Glutamatergic neuron (in vitro differentiated cells): ENCODE data around the gene DENND5B. TPM values are rescaled to one million over a fixed set of nuclear protein-coding genes. Genes with fewer than 3 reads are reported as not detected.

ENCODE experiments used
- DNase-seq: peaks from one replicate; pipeline ENCODE4 v3.0.0; 2022
- H3K27ac Mint-ChIP-seq: one replicate; pipeline ENCODE4 v1.8.0; 2020; ENCODE audit warnings: mild to moderate bottlenecking, mixed read lengths, inconsistent platforms; ENCODE audit not compliant: unreplicated experiment
- H3K27me3 Mint-ChIP-seq: one replicate; pipeline ENCODE4 v1.8.0; 2020; ENCODE audit warnings: mild to moderate bottlenecking, moderate library complexity, mixed read lengths, inconsistent platforms; ENCODE audit not compliant: unreplicated experiment
- H3K36me3 Mint-ChIP-seq: one replicate; pipeline ENCODE4 v1.8.0; 2020; ENCODE audit warnings: mild to moderate bottlenecking, mixed read lengths, inconsistent platforms; ENCODE audit not compliant: unreplicated experiment
- H3K4me1 Mint-ChIP-seq: one replicate; pipeline ENCODE4 v1.8.0; 2020; ENCODE audit warnings: mild to moderate bottlenecking, low read depth, mixed read lengths, inconsistent platforms; ENCODE audit not compliant: unreplicated experiment
- H3K4me3 Mint-ChIP-seq: one replicate; pipeline ENCODE4 v1.8.0; 2020; ENCODE audit warnings: mild to moderate bottlenecking, mixed read lengths, inconsistent platforms; ENCODE audit not compliant: unreplicated experiment
- H3K9me3 Mint-ChIP-seq: one replicate; pipeline ENCODE4 v1.8.0; 2020; ENCODE audit warnings: mild to moderate bottlenecking, moderate library complexity, mixed read lengths, inconsistent platforms; ENCODE audit not compliant: unreplicated experiment
- CTCF ChIP-seq: fragments of 200-600 bp; sonication (generic); IDR thresholded peaks from one replicate; pipeline ENCODE4 v1.5.0; 2021; ENCODE audit not compliant: partially characterized antibody, unreplicated experiment
- total RNA-seq: library from RNA; stranded (reverse); fragmentation: NEBNext Ultra II Directional; extraction: Animal tissue kit (Norgen Biotek cat#: 25700); gene quantifications from one replicate; pipeline ENCODE4 v1.2.1, GENCODE V29; 2021; ENCODE audit not compliant: unreplicated experiment

Gene DENND5B
- total RNA-seq, 1 donor from 2014 or later: 45.6 TPM

- no peak for DNase-seq
- peaks cover 12% of the 10 kb centered on the region for H3K4me1 Mint-ChIP-seq
- peaks cover 12% of the 10 kb centered on the region for H3K27me3 Mint-ChIP-seq
- peaks cover 10% of the 10 kb centered on the region for H3K9me3 Mint-ChIP-seq
- peaks cover 5% of the 10 kb centered on the region for H3K36me3 Mint-ChIP-seq
- H3K4me3 Mint-ChIP-seq: peak overlapping the region; percentile 1
- no peak for TF ChIP-seq CTCF
- H3K27ac Mint-ChIP-seq: no peak overlapping the region
Observed at GRCh38 chr12:31586728-31587127, 4.2 kb downstream of the DENND5B start.

GRCh38 chr12:31585895-31586294, 5.0 kb downstream of the DENND5B start:
- peaks cover 7% of the 10 kb centered on the region for H3K27me3 Mint-ChIP-seq
- TF ChIP-seq CTCF: no peak
- no peak overlapping the region for H3K27ac Mint-ChIP-seq
- H3K4me3 Mint-ChIP-seq: no peak overlapping the region
- no peak for DNase-seq
- peaks cover 5% of the 10 kb centered on the region for H3K36me3 Mint-ChIP-seq
- peaks cover 12% of the 10 kb centered on the region for H3K4me1 Mint-ChIP-seq
- H3K9me3 Mint-ChIP-seq: peaks cover 5% of the 10 kb centered on the region

GRCh38 chr12:31585271-31585670, 5.7 kb downstream of the DENND5B start:
- H3K27me3 Mint-ChIP-seq: peaks cover 7% of the 10 kb centered on the region
- peaks cover 5% of the 10 kb centered on the region for H3K9me3 Mint-ChIP-seq
- no peak overlapping the region for H3K4me3 Mint-ChIP-seq
- H3K36me3 Mint-ChIP-seq: peaks cover 5% of the 10 kb centered on the region
- H3K4me1 Mint-ChIP-seq: peaks cover 12% of the 10 kb centered on the region
- H3K27ac Mint-ChIP-seq: no peak overlapping the region
- DNase-seq: no peak
- TF ChIP-seq CTCF: no peak

GRCh38 chr12:31584782-31585181, 6.2 kb downstream of the DENND5B start:
- TF ChIP-seq CTCF: no peak
- no peak for DNase-seq
- Mint-ChIP-seq H3K9me3 (peaks cover 5% of the 10 kb centered on the region), H3K4me3 (no peak overlapping the region), H3K4me1 (peaks cover 12% of the 10 kb centered on the region), H3K27me3 (peaks cover 6% of the 10 kb centered on the region), H3K27ac (no peak overlapping the region), H3K36me3 (peaks cover 5% of the 10 kb centered on the region)

- no peak for DNase-seq
- Mint-ChIP-seq H3K27ac (no peak overlapping the region), H3K36me3 (no peaks in the 10 kb centered on the region), H3K4me3 (no peak overlapping the region), H3K4me1 (peaks cover 12% of the 10 kb centered on the region), H3K27me3 (peaks cover 2% of the 10 kb centered on the region), H3K9me3 (no peaks in the 10 kb centered on the region)
- TF ChIP-seq CTCF: no peak
Observed at GRCh38 chr12:31583878-31584277, 7.1 kb downstream of the DENND5B start.
